Putamen (tissue), 1 donor: ENCODE measurements around the gene EPHB1.

Experiments used
- DNase-seq: peaks from one replicate; pipeline ENCODE4 v3.0.0-alpha.2; 2016; ENCODE audit warnings: low spot score

EPHB1 gene

DNA sequence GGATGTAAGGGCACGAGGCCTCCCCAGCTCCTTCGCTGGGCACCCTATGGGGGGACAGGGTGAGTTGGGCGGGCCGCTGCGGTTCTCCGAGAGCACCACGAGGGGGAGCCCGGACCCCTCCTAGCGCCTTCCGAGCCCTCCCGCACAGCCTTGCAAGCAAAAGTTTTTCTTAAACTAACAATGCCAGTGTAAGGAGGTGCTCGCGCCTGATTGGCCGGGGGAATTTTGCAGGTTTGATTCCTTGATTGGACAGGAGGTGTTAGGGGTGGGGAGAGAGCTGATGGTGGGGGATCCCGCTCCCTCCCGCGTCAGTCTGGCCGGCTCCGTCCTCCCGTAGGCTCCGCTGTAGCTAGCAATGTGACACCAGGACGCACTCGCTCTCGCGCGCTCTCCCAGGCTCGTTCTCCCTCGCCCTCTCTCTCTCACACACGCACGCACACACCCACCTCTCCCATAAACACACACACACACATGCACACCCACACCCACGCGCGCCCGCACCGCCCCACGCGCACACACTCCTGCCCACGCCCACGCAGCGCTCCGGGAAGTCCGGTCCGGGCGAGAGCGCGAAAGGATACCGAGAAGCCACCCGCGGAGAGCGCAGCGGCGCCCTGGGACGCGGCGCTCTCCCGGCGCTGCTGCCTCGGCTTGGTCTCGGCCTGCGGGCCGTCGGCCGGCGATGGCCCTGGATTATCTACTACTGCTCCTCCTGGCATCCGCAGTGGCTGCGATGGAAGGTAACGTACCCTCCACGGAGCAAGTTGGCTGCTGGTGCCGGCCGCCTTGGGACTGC is at the start of gene EPHB1:
EPHB1 (plus strand) TSS at position 311 of the 796 bp plus-strand sequence.
- DNase-seq = peak; percentile 91

GRCh38 chr3:134748698-134749097 is 46.4 kb upstream of the EPHB1 start:
- no peak for DNase-seq

GRCh38 chr3:134749174-134749573 is 45.9 kb upstream of the EPHB1 start:
- DNase-seq = no peak

GRCh38 chr3:134749802-134750553 is 45.1 kb upstream of the EPHB1 start:
- no peak for DNase-seq

DNA sequence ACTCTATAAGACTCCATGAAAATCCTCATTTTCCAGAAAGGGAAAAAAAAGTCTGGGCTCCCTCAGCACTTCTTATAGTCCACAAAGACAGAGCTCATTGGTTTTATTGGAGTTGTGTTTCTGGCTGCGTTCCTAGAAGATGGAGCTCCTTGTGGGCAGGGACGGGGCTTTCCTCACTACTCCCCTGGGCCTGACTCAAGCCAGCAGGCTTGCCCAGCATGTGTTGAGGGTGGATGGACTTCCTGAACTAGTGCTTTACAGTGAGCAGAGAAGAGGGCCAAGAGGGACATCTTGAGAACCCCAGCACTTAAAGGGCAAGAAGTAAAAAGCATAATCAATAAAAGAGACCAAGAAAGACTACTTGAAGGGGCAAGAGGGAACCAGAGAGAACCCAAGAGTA is 43.2 kb upstream of the EPHB1 start:
- no peak for DNase-seq

DNA sequence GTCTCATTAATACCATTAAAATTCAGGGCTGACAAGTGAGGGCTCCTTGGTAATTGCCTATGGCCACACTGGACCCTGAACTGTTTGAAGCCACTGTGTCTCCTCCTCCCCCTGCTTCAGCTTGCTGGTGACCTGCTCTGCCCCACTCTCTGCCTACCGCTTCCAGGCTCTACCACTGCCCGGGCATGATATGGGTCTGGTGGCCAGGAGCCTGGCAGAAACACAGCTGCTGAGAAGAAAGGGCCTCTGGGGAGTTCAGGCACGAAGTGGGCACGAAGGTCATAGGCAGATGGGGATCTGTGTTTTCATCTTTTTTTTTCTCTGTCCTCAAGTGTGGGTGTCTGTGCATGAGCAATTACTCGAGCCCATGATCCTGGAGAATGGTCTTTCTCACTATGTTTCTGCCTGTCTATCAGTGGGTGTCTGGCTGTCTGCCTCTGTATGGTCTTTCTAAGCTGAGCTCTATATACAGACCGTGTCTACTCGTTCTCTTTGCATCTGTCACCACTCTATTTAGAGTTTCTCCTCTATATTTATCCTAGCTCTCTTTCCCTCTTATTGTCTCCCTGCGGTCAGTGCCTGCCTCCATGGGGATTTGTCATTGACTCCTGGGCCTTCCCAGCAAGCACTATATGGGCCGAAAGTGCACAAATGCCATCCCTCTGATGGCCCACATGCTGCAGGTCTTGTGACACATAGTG is 42.1 kb upstream of the EPHB1 start:
- DNase-seq = no peak

DNA sequence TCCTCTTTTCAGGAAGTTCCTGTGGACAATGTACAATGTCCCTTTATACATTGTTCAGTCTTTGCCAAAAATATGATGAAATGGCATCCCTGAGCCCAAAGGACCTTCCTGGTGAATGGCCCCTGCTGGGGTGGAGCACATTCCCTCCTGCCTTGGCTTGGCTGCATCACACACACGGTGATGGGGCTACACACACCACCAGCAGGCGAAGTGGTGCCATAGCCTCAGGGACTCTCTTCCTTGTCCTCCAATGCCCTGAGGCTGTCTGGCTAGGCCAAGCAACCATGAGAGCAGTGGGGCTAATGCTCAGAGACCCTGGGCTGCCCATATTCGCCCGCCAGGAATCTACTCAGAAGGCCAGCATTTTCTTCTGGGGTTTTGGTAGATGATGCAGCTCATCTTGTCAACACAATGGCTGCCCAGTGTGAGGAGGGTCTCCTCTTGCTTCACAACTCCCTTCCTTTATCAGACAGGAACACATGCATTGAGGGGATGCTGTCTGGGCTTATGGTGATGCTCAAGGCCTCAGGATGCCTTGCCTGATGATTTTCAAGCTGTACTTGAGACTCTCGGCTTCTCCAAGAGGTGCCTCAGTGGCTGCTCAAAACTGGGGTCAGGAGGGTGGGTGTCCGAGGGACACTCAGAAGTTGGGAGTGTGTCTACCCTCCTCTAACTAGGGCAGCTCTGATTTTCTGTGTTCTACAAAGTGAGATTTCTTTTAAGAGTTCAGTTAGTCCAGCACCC is 40.9 kb upstream of the EPHB1 start:
- DNase-seq = no peak

GRCh38 chr3:134754768-134755559 is 40.1 kb upstream of the EPHB1 start:
- no peak for DNase-seq

DNA sequence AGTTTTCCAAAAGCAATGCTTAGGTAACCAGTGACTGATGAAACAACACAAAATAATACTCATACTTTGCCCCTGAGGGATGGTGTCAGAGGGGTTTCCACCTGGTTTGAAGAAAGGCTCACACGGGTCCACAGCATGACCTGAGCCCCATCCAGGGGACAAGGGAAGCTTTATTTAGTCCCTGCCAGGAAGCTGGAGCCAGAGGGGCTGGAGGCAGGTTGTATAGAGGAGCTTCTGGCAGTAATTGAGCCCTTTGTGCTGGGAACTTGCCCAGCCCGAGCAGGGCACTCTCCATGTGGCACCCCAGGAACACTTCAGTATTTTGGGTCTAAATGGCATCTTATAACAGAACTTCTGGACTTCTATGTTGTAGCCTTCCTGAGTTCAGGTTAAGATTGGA is 39.2 kb upstream of the EPHB1 start:
- no peak for DNase-seq

DNA sequence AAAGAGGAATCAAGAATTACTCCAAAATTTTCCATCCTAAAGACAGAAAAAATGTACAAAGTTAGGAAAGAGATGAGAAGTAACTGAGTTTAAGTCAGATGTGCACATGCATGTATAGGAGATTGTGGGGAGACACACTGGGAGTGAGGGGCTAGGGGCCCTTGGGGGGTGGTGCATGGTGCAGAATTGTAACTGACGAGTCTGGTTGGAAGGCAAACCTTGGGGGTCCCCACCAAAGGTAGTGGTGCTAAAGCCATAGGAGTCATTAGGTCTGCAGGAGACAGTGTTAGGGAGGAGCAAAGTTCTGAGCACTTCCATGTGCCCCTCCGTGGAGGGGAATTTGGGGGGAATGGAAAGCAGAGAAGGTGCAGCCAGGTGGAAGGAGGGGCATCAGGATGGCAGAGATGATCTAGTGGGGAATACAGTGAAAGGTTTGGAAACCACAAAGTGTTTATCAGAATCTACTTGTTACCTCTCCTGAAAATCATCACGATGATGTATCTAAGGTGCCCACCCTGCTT is 37.5 kb upstream of the EPHB1 start:
- no peak for DNase-seq

- DNase-seq = no peak
These were observed 33.8 kb upstream of the EPHB1 start for GRCh38 chr3:134761213-134761612.

DNA sequence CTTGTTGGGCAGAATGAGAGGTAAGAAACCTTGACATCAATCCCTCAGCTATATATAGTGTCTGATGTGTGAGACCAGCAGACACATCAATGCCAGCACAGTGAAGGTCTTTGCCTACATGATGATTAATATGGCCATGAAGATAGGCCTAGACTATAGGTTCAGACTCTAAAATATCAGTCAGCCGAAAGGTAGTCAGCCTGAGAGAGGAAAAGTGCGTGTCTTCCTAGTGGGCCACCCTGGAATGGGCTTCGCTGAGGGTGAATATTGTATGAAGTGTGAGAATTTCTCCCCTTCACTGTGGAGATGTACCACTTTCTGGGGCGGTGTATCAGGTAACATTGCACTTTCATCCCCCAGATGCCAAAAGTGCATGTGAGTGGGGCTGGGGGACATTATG is 33.0 kb upstream of the EPHB1 start:
- DNase-seq = no peak

- no peak for DNase-seq
These were observed 29.6 kb upstream of the EPHB1 start for GRCh38 chr3:134765468-134765867.

DNA sequence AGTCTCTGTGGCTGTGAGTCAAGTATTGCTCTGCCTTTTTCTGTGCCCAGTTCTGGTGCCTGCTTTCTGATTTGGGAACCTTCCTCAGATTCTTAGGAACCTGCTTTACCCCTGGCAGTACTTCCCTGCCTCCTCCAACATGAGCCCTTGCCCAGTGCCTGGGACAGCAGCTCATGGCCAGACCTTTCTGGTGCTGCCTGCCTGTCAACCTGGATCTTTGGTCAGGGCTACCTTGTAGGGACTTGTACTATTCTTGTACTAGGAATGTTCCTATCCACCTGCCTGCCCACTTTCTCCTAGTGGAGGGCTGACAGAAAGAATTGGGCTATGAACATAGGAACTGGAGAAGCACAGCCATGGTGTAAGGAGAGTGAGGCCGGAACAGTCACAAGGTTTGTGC is 28.8 kb upstream of the EPHB1 start:
- no peak for DNase-seq

DNA sequence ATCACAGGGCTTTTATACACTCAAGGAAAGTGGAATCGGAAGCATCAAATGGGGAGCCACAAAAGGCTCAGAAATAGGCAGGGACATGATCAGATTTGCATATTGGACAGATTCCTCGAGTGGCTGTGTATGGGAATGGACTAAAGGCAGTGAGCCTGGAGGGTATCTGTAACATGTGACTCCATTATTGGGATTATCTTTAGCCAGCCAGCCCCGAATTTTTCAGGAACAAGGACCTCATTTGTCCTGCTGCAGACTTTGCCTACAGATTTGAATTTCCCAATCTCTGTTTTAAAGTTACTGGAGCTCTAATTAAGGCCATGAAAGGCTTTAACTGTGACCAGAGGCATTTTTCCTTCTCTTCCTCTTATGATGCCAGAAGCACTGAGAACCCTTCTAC is 26.9 kb upstream of the EPHB1 start:
- no peak for DNase-seq

GRCh38 chr3:134768837-134769236 is 26.2 kb upstream of the EPHB1 start:
- no peak for DNase-seq

- DNase-seq = no peak
These were observed 25.7 kb upstream of the EPHB1 start for GRCh38 chr3:134769287-134769868.

GRCh38 chr3:134772011-134772410 is 23.0 kb upstream of the EPHB1 start:
- DNase-seq = no peak

GRCh38 chr3:134772591-134772990 is 22.5 kb upstream of the EPHB1 start:
- DNase-seq = no peak

DNA sequence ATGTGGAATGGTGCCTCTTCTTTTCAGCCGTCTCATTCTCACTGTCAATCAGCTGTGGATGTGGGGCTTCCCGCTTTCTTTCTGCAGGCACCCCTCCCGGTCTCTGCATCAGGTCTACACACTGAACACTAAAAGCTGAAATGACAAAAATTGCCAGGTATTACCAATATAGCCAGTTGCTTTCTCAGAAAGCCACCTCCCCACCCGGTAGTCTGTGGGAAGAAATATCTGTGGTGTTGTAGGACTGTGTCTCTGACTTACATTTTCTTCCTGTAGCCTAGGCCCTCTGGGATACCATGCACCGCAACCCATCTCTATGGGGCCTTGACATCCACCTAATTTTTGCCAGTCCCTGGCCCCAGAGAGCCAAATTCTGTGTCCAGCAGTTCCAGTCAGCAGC is 19.2 kb upstream of the EPHB1 start:
- DNase-seq = no peak

GRCh38 chr3:134776518-134776917 is 18.5 kb upstream of the EPHB1 start:
- no peak for DNase-seq
